Measurements from ENCODE around the gene IL1R1. TPM values are rescaled to one million over a fixed set of nuclear protein-coding genes. Genes with fewer than 3 reads are reported as not detected.

Gene IL1R1
- total RNA-seq, 1 experiment from 2014 or later, result 0.39 TPM

- no peak overlapping the region for H3K23ac ChIP-seq (ENCODE audit: insufficient read length, low read depth, low read length)
- no peak overlapping the region for H3K4ac ChIP-seq (ENCODE audit: low read depth, low read length)
- no peaks in the 10 kb centered on the region for H3K4me1 ChIP-seq (ENCODE audit: insufficient read depth, low read length)
- TF ChIP-seq CTCF (conservative IDR thresholded peaks at IDR 0.05), result peak; percentile 25; the same call in 2 of the 3 replicates
- H4K91ac ChIP-seq (ENCODE audit: insufficient read length, low read depth, low read length), result no peak overlapping the region
- H3K27me3 ChIP-seq (ENCODE audit: insufficient read depth, low read length), result no peaks in the 10 kb centered on the region
- H3K79me1 ChIP-seq (ENCODE audit: insufficient read depth, low read depth, low read length, poor library complexity, severe bottlenecking), result no peaks in the 10 kb centered on the region
- no peak overlapping the region for H2BK5ac ChIP-seq (ENCODE audit: insufficient read length, low read length)
- no peak overlapping the region for H3K56ac ChIP-seq (ENCODE audit: insufficient read length, low read depth, low read length)
- no peak overlapping the region for H4K5ac ChIP-seq (ENCODE audit: insufficient read length, low read depth, low read length)
- H2BK12ac ChIP-seq (ENCODE audit: insufficient read length, low read depth, low read length), result no peak overlapping the region
- H3K79me2 ChIP-seq (ENCODE audit: insufficient read depth, low read length), result no peaks in the 10 kb centered on the region
- no peak overlapping the region for H2BK15ac ChIP-seq (ENCODE audit: low read depth, low read length)
- H3K4me2 ChIP-seq (ENCODE audit: insufficient read depth, insufficient read length, low read length), result no peak overlapping the region
- no peak overlapping the region for H3K27ac ChIP-seq (ENCODE audit: insufficient read length, low read depth, low read length)
- no peak overlapping the region for H3K14ac ChIP-seq (ENCODE audit: insufficient read depth, low read length)
- Mint-ChIP-seq H3K36me3 (ENCODE audit: insufficient read depth in 1 of 3, low read depth in 3 of 3) (0 out of 7 replicates have a peak, but pooled peaks cover 0 to 2% (median 0%) of the 10 kb centered on the region in 3 experiments), H3K27ac (no peak overlapping the region), H3K27me3 (ENCODE audit: low read depth) (peaks cover 1% of the 10 kb centered on the region; the same call in 1 of the 2 replicates), H3K4me1 (peaks cover 0 to 3% of the 10 kb centered on the region in 2 experiments; a peak in 1 of 4 replicates), H3K4me3 (no peak overlapping the region), H3K9me3 (peaks cover 0 to 9% of the 10 kb centered on the region in 2 experiments; a peak in 3 of 5 replicates)
- H3K9me3 ChIP-seq (ENCODE audit: control insufficient read depth, low read depth, low read length), result no peaks in the 10 kb centered on the region
- no peak overlapping the region for H4K8ac ChIP-seq (replicated peaks; ENCODE audit: insufficient read length, low read depth, low read length)
- H3K23me2 ChIP-seq (ENCODE audit: insufficient read length, low read depth, low read length, poor library complexity, severe bottlenecking), result no peaks in the 10 kb centered on the region
- no peak overlapping the region for H2AFZ ChIP-seq (ENCODE audit: low read length)
- H3K9ac ChIP-seq (ENCODE audit: extremely low read depth, insufficient read length, low read length), result no peak overlapping the region
- H2BK20ac ChIP-seq (ENCODE audit: low read depth, low read length, poor library complexity, severe bottlenecking), result no peak overlapping the region
- WGBS (ENCODE audit: extremely low coverage, insufficient read length, low lambda C conversion rate), result no CpG with 5 or more reads among the region's 8 CpGs
- no peaks in the 10 kb centered on the region for H4K20me1 ChIP-seq (ENCODE audit: control insufficient read depth, insufficient read depth, insufficient read length)
- no peak overlapping the region for H3T11ph ChIP-seq (ENCODE audit: low read length)
- H3K18ac ChIP-seq (ENCODE audit: insufficient read length, low read depth, low read length), result no peak overlapping the region
- H2AK5ac ChIP-seq (ENCODE audit: insufficient read length, low read length), result no peak overlapping the region
- no peak overlapping the region for H2BK120ac ChIP-seq (ENCODE audit: low read depth, low read length, poor library complexity, severe bottlenecking)
- DNase-seq, result peak; percentile 31
Measured at GRCh38 chr2:102103284-102103683, 39.3 kb upstream of the IL1R1 start.
